HepG2 (cell line): Measurements from ENCODE around the gene DGKG. TPM values are rescaled to one million over a fixed set of nuclear protein-coding genes. Genes with fewer than 3 reads are reported as not detected.

Source experiments
- ARNTL ChIP-seq: sonication (generic); formaldehyde crosslinking; IDR thresholded peaks from 2 replicates; pipeline ENCODE4 v1.4.0; 2020; ENCODE audit warnings: mild to moderate bottlenecking, missing genetic modification reagents
- CENPBD1 ChIP-seq: sonication (generic); formaldehyde crosslinking; IDR thresholded peaks from 2 replicates; pipeline ENCODE4 v1.8.0; 2022; ENCODE audit warnings: missing genetic modification reagents, low read depth, mild to moderate bottlenecking, borderline replicate concordance
- CREBL2 ChIP-seq: sonication (generic); formaldehyde crosslinking; IDR thresholded peaks from 2 replicates; pipeline ENCODE4 v1.8.1; 2023; ENCODE audit warnings: missing genetic modification reagents, mild to moderate bottlenecking, borderline replicate concordance
- ELF3 ChIP-seq: IDR thresholded peaks from 2 replicates; pipeline ENCODE4 v1.6.1; 2016; ENCODE audit warnings: missing genetic modification reagents, missing compliant biosample characterization
- FOXO4 ChIP-seq: sonication (generic); formaldehyde crosslinking; conservative IDR thresholded peaks from 2 replicates; pipeline ENCODE4 v1.8.1; 2023; ENCODE audit warnings: missing genetic modification reagents
- ISL2 ChIP-seq: sonication (generic); formaldehyde crosslinking; IDR thresholded peaks from 2 replicates; pipeline ENCODE4 v1.5.0; 2020; ENCODE audit warnings: missing genetic modification reagents
- KLF9 ChIP-seq: IDR thresholded peaks from 2 replicates; pipeline ENCODE4 v1.6.1; 2016; ENCODE audit warnings: low read depth
- MBD4 ChIP-seq: IDR thresholded peaks from 2 replicates; pipeline ENCODE4 v1.6.1; 2012; ENCODE audit warnings: low read length, inconsistent platforms, borderline replicate concordance
- MIER2 ChIP-seq: IDR thresholded peaks from 2 replicates; pipeline ENCODE4 v1.6.1; 2016; ENCODE audit warnings: missing biosample characterization, missing genetic modification reagents
- MYC ChIP-seq: sonication (generic); formaldehyde crosslinking; IDR thresholded peaks from 2 replicates; pipeline ENCODE4 v1.9.0; 2021; ENCODE audit warnings: missing genetic modification reagents, borderline replicate concordance
- POGZ ChIP-seq: sonication (generic); formaldehyde crosslinking; IDR thresholded peaks from 2 replicates; pipeline ENCODE4 v1.4.0; 2020; ENCODE audit warnings: mild to moderate bottlenecking, missing genetic modification reagents
- RARA ChIP-seq: IDR thresholded peaks from 2 replicates; pipeline ENCODE4 v1.6.1; 2016; ENCODE audit warnings: missing genetic modification reagents, missing compliant biosample characterization
- SNRNP70 ChIP-seq: fragments of 200-400 bp; formaldehyde crosslinking; IDR thresholded peaks from 2 replicates; pipeline ENCODE4 v1.6.1; 2017; ENCODE audit warnings: mild to moderate bottlenecking, low read depth, low read length, moderate library complexity
- STAT6 ChIP-seq: sonication (generic); formaldehyde crosslinking; IDR thresholded peaks from 2 replicates; pipeline ENCODE4 v1.4.0; 2020; ENCODE audit warnings: missing genetic modification reagents, mild to moderate bottlenecking, borderline replicate concordance
- U2AF1 ChIP-seq: fragments of 200-400 bp; formaldehyde crosslinking; optimal IDR thresholded peaks from 2 replicates; pipeline ENCODE3; 2017; ENCODE audit warnings: mild to moderate bottlenecking, low read depth, low read length
- ZBTB34 ChIP-seq: sonication (generic); formaldehyde crosslinking; IDR thresholded peaks from 2 replicates; pipeline ENCODE4 v1.8.0; 2022; ENCODE audit warnings: mild to moderate bottlenecking, missing genetic modification reagents
- ZNF547 ChIP-seq: sonication (generic); formaldehyde crosslinking; IDR thresholded peaks from 2 replicates; pipeline ENCODE4 v1.5.1; 2020; ENCODE audit warnings: mild to moderate bottlenecking, missing genetic modification reagents
- ZNF563 ChIP-seq: sonication (generic); formaldehyde crosslinking; IDR thresholded peaks from 2 replicates; pipeline ENCODE4 v1.8.0; 2022; ENCODE audit warnings: mild to moderate bottlenecking, moderate library complexity, missing genetic modification reagents
- ZNF616 ChIP-seq: sonication (generic); formaldehyde crosslinking; IDR thresholded peaks from 2 replicates; pipeline ENCODE4 v1.5.0; 2020; ENCODE audit warnings: low read depth, mild to moderate bottlenecking, missing genetic modification reagents
- ZNF800 ChIP-seq: sonication (generic); formaldehyde crosslinking; IDR thresholded peaks from 2 replicates; pipeline ENCODE4 v1.4.0; 2020; ENCODE audit warnings: missing genetic modification reagents
- ZSCAN30 ChIP-seq: sonication (generic); formaldehyde crosslinking; IDR thresholded peaks from 2 replicates; pipeline ENCODE4 v1.5.0; 2020; ENCODE audit warnings: mild to moderate bottlenecking, missing genetic modification reagents
- polyA plus RNA-seq, 8 experiments: library from polyadenylated mRNA; depleted of rRNA in 3 of 8; stranded (reverse) in 7 of 8; unstranded in 1 of 8; fragments of >200 nt; fragmentation: Illumina TruSeq in 4 of 8; extraction: Trizol in 4 of 8; gene quantifications; 2 replicates each; pipeline versions ENCODE4 v1.2.1 to v1.2.3, GENCODE V29; 2011 to 2016; ENCODE audit warnings: low read depth in 4 of 8, missing spikeins in 1 of 8, mixed read lengths in 1 of 8; ENCODE audit not compliant: insufficient read depth in 1 of 8
- total RNA-seq, 5 experiments: library from RNA; depleted of rRNA; stranded (reverse); fragments of >200 nt; fragmentation: Illumina TruSeq; extraction: Trizol; gene quantifications; 2 replicates each; pipeline ENCODE4 v1.2.3, GENCODE V29; 2016; ENCODE audit warnings: low read depth in 1 of 5

DGKG gene
- total and polyA plus RNA-seq, 2 of the 13 experiments (the other 11 are each of a cell fraction or from before 2014, with no cell fraction given), result 3.8 to 6.2 TPM

GRCh38 chr3:186209810-186210752 lies 152.0 kb downstream of the DGKG start (continued):
- TF ChIP-seq SNRNP70, result no peak
- TF ChIP-seq RARA, result peak; percentile 42
- TF ChIP-seq STAT6, result no peak
- TF ChIP-seq ZNF563 (CRISPR knock-in tag), result 0 out of 2 replicates have a peak, but pooled peaks have one; percentile 11
- TF ChIP-seq ZSCAN30, result no peak
- no peak for TF ChIP-seq KLF9 (CRISPR knock-in tag)
- no peak for TF ChIP-seq CREBL2 (CRISPR knock-in tag)
- TF ChIP-seq CENPBD1 (CRISPR knock-in tag), result no peak
- no peak for TF ChIP-seq ISL2
- no peak for TF ChIP-seq ZNF616 (CRISPR knock-in tag)
- no peak for TF ChIP-seq MBD4
- no peak for TF ChIP-seq ELF3 (CRISPR knock-in tag)
- TF ChIP-seq ZBTB34 (CRISPR knock-in tag), result peak; percentile 83; the same call in 1 of the 2 replicates
- peak; percentile 14; the same call in 1 of the 2 replicates for TF ChIP-seq POGZ (CRISPR knock-in tag)
- 0 out of 2 replicates have a peak, but pooled peaks have one; percentile 7 for TF ChIP-seq MYC (CRISPR knock-in tag)
- peak; percentile 57; the same call in 1 of the 2 replicates for TF ChIP-seq ZNF547
- no peak for TF ChIP-seq U2AF1
- no peak for TF ChIP-seq MIER2 (CRISPR knock-in tag)
- TF ChIP-seq FOXO4 (CRISPR knock-in tag), result no peak
- no peak for TF ChIP-seq ARNTL
- 0 out of 2 replicates have a peak, but pooled peaks have one; percentile 16 for TF ChIP-seq ZNF800 (CRISPR knock-in tag)
